22Rv1 (cell line): Measurements from ENCODE around the gene ZCWPW1.

ENCODE experiments used
- ZFX ChIP-seq: fragments of 450-650 bp; IDR thresholded peaks from 2 replicates; pipeline ENCODE4 v1.6.1; 2017; ENCODE audit warnings: antibody characterized with exemption, borderline replicate concordance
- TF ChIP-seq, protein P1 (sequence below): fragments of 450-650 bp; IDR thresholded peaks from 2 replicates; pipeline ENCODE4 v1.5.1; 2017; ENCODE audit warnings: mild to moderate bottlenecking

DNA sequence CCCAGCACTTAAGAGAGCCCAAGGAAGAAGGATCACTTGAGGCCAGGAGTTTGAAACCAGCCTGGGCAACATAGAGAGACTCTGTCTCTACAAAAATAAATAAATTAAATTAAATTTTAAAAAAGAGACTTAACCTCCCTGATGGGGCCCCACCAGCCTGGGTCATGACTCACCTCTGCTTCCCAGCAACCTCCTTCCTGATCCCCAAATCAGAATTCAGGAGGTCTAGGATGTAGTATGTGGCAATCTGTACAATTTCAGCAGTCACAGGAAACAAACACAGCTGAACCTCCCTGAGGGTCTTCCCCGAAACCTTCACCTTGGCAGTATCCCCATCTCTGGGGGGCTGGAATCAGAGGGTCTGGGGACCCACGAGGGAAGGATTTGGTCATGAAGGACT is 17.5 kb upstream of the ZCWPW1 start:
- TF ChIP-seq, protein P1, sequence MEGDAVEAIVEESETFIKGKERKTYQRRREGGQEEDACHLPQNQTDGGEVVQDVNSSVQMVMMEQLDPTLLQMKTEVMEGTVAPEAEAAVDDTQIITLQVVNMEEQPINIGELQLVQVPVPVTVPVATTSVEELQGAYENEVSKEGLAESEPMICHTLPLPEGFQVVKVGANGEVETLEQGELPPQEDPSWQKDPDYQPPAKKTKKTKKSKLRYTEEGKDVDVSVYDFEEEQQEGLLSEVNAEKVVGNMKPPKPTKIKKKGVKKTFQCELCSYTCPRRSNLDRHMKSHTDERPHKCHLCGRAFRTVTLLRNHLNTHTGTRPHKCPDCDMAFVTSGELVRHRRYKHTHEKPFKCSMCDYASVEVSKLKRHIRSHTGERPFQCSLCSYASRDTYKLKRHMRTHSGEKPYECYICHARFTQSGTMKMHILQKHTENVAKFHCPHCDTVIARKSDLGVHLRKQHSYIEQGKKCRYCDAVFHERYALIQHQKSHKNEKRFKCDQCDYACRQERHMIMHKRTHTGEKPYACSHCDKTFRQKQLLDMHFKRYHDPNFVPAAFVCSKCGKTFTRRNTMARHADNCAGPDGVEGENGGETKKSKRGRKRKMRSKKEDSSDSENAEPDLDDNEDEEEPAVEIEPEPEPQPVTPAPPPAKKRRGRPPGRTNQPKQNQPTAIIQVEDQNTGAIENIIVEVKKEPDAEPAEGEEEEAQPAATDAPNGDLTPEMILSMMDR = no peak
- TF ChIP-seq ZFX = no peak
